Measurements from ENCODE around the gene GALNT2.

Gene GALNT2

DNA sequence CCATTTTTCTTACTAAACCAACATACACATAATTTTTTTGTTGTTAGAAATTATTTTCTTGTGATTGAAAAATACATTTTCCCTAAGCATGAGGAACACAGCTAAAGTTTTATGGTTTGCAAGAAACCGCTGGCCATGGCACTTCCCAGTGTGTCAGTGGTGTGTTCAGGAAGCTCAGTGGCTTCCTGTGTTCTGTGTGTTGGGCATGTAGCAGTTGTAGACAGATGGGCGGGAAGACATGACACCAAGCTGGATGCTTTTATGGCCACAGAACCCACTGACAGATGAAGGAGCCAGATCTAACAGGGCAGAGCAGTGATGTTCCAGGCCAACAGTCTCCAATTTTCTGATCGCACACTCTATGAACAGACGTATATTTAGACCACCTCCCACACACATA, 119.8 kb downstream of the GALNT2 start:
- DNase-seq (ENCODE audit: low read depth) = no peak
- Histone ChIP-seq H3K4me3 (ENCODE audit: low read length) (no peak overlapping the region), H3K9me3 (ENCODE audit: control insufficient read depth, low read length) (no peaks in the 10 kb centered on the region), H3K9ac (ENCODE audit: low read length) (no peak overlapping the region), H3K4me1 (ENCODE audit: control insufficient read depth, insufficient read depth, low read length) (peaks cover 40% of the 10 kb centered on the region), H3K36me3 (ENCODE audit: control insufficient read depth, insufficient read depth, low read length, severe bottlenecking) (peaks cover 17% of the 10 kb centered on the region), H3K27me3 (replicated peaks; ENCODE audit: control insufficient read depth, insufficient read depth, low read length) (no peaks in the 10 kb centered on the region)

DNA sequence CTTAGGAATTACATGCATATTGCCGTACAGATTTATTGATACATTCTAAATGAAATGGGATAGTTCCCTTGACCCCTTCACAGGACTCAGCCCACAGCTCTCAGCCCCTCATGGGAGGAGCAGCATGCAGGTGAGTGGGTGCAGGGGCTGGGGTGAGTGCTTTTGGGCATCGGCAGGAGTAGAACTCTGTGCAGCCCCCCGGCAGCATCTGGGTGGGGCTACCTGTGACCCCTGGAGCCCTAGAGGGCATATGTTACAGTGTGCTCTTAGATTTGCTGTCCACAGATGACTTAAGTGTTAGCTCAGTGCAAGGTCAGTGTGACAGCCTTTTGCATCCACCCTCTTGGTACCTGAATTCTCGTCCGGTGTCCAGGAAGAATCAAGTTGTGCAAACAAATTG, 120.3 kb downstream of the GALNT2 start:
- Histone ChIP-seq H3K4me3 (ENCODE audit: low read length) (no peak overlapping the region), H3K27me3 (replicated peaks; ENCODE audit: control insufficient read depth, insufficient read depth, low read length) (no peaks in the 10 kb centered on the region), H3K4me1 (ENCODE audit: control insufficient read depth, insufficient read depth, low read length) (peaks cover 40% of the 10 kb centered on the region), H3K9ac (ENCODE audit: low read length) (no peak overlapping the region), H3K36me3 (ENCODE audit: control insufficient read depth, insufficient read depth, low read length, severe bottlenecking) (peaks cover 21% of the 10 kb centered on the region), H3K9me3 (ENCODE audit: control insufficient read depth, low read length) (no peaks in the 10 kb centered on the region)
- DNase-seq (ENCODE audit: low read depth) = no peak

- peaks cover 40% of the 10 kb centered on the region for H3K4me1 ChIP-seq (ENCODE audit: control insufficient read depth, insufficient read depth, low read length)
These were observed 121.8 kb downstream of the GALNT2 start for GRCh38 chr1:230188826-230189225.

DNA sequence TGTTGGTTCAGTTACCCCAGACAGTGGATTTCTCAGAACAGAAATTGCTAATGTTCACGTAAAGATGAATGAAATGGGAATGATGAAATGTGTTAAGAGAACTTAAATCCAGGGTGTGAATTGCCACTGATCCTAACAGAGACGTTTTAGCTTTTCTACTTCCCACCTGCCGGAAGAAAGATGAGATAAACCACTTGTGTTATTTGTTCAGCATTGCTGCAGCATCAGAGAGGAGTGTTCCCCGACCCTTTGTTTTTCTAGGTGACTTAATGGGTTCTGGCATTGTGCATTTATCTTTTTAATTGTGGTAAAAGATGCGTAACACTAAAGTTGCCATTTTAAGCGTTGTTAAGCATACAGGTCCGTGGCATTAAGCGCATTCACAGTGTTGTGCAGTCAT, 122.3 kb downstream of the GALNT2 start:
- peaks cover 40% of the 10 kb centered on the region for H3K4me1 ChIP-seq (ENCODE audit: control insufficient read depth, insufficient read depth, low read length)
- H3K9me3 ChIP-seq (ENCODE audit: control insufficient read depth, low read length) = no peaks in the 10 kb centered on the region
- H3K36me3 ChIP-seq (ENCODE audit: control insufficient read depth, insufficient read depth, low read length, severe bottlenecking) = peaks cover 18% of the 10 kb centered on the region
- H3K9ac ChIP-seq (ENCODE audit: low read length) = no peak overlapping the region
- no peak overlapping the region for H3K4me3 ChIP-seq (ENCODE audit: low read length)
- no peak for DNase-seq (ENCODE audit: low read depth)
- H3K27me3 ChIP-seq (replicated peaks; ENCODE audit: control insufficient read depth, insufficient read depth, low read length) = no peaks in the 10 kb centered on the region

More at GRCh38 chr1:230188826-230189225, 121.8 kb downstream of the GALNT2 start:
- Histone ChIP-seq H3K9me3 (ENCODE audit: control insufficient read depth, low read length) (no peaks in the 10 kb centered on the region), H3K9ac (ENCODE audit: low read length) (no peak overlapping the region), H3K27me3 (replicated peaks; ENCODE audit: control insufficient read depth, insufficient read depth, low read length) (no peaks in the 10 kb centered on the region), H3K4me3 (ENCODE audit: low read length) (no peak overlapping the region), H3K36me3 (ENCODE audit: control insufficient read depth, insufficient read depth, low read length, severe bottlenecking) (peaks cover 18% of the 10 kb centered on the region)
- no peak for DNase-seq (ENCODE audit: low read depth)

DNA sequence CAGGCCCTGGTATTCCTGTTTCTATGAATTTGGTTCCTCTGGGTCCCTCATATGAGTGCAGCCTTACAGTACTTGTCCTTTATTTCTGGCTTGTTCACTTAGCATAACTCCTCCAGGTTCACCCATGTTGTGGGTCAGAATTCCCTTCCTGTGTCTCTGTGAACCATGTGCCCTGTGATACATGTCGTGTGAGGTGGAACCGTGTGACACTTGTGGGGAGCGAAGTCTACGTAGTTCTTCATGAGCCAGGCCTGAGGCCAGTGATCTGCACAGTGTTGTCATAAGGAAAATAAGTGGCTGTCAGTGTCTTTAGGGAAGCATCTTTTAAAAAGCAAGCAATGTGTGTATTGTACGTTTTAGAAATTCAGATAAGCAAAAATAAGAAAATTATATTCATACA, 122.8 kb downstream of the GALNT2 start:
- Histone ChIP-seq H3K9me3 (ENCODE audit: control insufficient read depth, low read length) (no peaks in the 10 kb centered on the region), H3K9ac (ENCODE audit: low read length) (no peak overlapping the region), H3K27me3 (replicated peaks; ENCODE audit: control insufficient read depth, insufficient read depth, low read length) (no peaks in the 10 kb centered on the region), H3K4me3 (ENCODE audit: low read length) (no peak overlapping the region), H3K36me3 (ENCODE audit: control insufficient read depth, insufficient read depth, low read length, severe bottlenecking) (peaks cover 23% of the 10 kb centered on the region), H3K4me1 (ENCODE audit: control insufficient read depth, insufficient read depth, low read length) (peaks cover 40% of the 10 kb centered on the region)
- DNase-seq (ENCODE audit: low read depth) = no peak

DNA sequence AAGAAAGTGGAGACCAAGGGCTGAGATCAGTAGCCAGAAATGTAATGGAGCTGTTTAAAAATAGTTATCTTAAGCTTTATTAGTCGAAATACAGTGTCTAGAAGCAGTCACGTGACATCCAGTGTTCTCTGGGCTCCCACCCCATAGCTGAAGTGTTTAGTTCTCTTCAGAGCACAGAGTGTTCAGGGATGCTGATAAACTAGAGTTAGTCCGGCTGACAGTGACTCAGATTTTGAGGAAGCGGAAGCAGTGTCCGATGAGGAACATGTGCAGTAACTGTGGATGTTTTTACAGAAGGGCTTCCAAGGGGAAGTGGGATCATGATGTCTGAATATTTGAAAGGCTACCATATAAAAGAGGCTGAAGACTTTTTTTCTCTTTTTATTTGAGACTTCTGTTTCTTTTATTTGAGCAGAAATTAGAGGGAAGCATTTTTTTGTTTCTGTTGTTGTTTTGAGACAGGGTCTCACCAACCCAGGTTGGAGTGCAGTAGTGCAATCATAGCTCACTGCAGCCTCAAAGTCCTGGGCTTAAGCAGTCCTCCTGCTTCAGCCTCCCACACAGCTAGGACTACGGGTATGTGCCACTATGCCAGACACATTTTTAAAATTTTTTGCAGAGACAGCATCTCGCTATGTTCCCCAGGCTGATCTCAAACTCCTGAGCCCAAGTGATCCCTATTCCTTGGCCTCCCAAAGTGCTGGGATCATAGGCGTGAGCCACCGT, 124.2 kb downstream of the GALNT2 start:
- no peak for DNase-seq (ENCODE audit: low read depth)
- Histone ChIP-seq H3K9ac (ENCODE audit: low read length) (no peak overlapping the region), H3K4me1 (ENCODE audit: control insufficient read depth, insufficient read depth, low read length) (peaks cover 27% of the 10 kb centered on the region), H3K36me3 (ENCODE audit: control insufficient read depth, insufficient read depth, low read length, severe bottlenecking) (peaks cover 28% of the 10 kb centered on the region), H3K27me3 (replicated peaks; ENCODE audit: control insufficient read depth, insufficient read depth, low read length) (no peaks in the 10 kb centered on the region), H3K9me3 (ENCODE audit: control insufficient read depth, low read length) (no peaks in the 10 kb centered on the region), H3K4me3 (ENCODE audit: low read length) (no peak overlapping the region)

DNA sequence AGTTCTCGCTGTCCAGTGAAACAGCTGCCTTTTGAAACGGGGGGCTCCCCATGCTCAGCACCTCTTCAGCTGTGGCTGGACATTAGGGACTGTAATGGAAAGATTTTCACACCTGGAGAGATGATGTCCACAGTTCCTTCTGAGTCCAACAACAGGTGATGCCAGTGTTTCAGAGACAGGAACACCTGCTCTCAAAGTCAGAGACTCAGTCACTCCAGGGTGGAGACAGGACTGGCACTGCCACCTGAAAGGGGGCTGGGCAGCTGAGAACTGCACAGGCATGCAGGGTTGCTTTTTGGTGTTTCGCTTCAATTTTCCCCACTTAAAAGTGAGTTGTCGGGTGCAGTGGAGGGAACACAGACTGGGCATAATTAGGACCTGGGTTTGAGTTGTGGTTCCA, 124.8 kb downstream of the GALNT2 start:
- Histone ChIP-seq H3K9me3 (ENCODE audit: control insufficient read depth, low read length) (no peaks in the 10 kb centered on the region), H3K27me3 (replicated peaks; ENCODE audit: control insufficient read depth, insufficient read depth, low read length) (no peaks in the 10 kb centered on the region), H3K9ac (ENCODE audit: low read length) (no peak overlapping the region), H3K4me1 (ENCODE audit: control insufficient read depth, insufficient read depth, low read length) (peaks cover 21% of the 10 kb centered on the region), H3K4me3 (ENCODE audit: low read length) (no peak overlapping the region), H3K36me3 (ENCODE audit: control insufficient read depth, insufficient read depth, low read length, severe bottlenecking) (peaks cover 24% of the 10 kb centered on the region)
- no peak for DNase-seq (ENCODE audit: low read depth)

DNA sequence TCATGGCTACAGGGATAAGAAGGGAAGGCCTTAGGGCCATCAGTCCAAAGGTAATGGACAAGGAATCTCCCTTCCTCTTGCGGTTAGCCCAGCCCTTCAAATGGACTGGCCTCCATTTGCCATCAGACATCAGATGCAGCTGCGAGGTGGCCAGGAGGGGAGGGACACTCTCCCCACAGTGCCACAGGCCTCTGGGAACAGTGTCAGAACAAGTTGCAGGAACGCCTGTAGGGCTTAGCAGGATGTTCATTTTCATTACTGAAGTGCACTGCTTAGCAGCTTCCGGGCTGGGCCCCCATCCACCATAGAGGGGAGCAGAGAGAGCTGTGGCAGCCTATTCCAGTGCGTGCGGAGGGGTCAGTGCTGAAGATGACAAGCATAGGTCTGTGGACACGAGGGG, 127.5 kb downstream of the GALNT2 start:
- no peak for DNase-seq (ENCODE audit: low read depth)
- peaks cover 17% of the 10 kb centered on the region for H3K36me3 ChIP-seq (ENCODE audit: control insufficient read depth, insufficient read depth, low read length, severe bottlenecking)
- H3K27me3 ChIP-seq (replicated peaks; ENCODE audit: control insufficient read depth, insufficient read depth, low read length) = no peaks in the 10 kb centered on the region
- no peaks in the 10 kb centered on the region for H3K9me3 ChIP-seq (ENCODE audit: control insufficient read depth, low read length)
- peaks cover 14% of the 10 kb centered on the region for H3K4me1 ChIP-seq (ENCODE audit: control insufficient read depth, insufficient read depth, low read length)
- no peak overlapping the region for H3K4me3 ChIP-seq (ENCODE audit: low read length)
- H3K9ac ChIP-seq (ENCODE audit: low read length) = no peak overlapping the region

DNA sequence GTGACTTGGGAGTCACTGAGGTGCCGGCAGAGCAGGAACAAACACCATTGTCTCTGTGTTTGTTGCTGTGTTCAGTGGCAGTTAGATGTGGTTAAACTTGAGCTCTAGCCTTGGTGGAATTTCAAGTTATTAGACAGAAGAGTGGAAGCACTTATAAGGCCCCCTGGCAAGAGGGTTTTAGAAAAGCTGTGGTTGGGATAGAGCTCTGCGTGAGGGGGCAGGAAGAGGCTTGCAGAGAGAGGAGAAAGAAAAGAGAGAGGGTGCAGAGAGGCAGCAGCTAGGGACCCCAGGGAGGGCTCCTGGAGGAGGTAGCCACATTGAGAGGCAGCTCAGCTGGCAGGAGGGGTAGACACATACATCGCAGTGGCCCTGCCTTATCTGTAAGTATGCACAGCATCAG, 128.2 kb downstream of the GALNT2 start:
- Histone ChIP-seq H3K4me3 (ENCODE audit: low read length) (no peak overlapping the region), H3K9ac (ENCODE audit: low read length) (no peak overlapping the region), H3K27me3 (replicated peaks; ENCODE audit: control insufficient read depth, insufficient read depth, low read length) (no peaks in the 10 kb centered on the region), H3K36me3 (ENCODE audit: control insufficient read depth, insufficient read depth, low read length, severe bottlenecking) (peaks cover 17% of the 10 kb centered on the region), H3K9me3 (ENCODE audit: control insufficient read depth, low read length) (no peaks in the 10 kb centered on the region), H3K4me1 (ENCODE audit: control insufficient read depth, insufficient read depth, low read length) (peaks cover 14% of the 10 kb centered on the region)
- DNase-seq (ENCODE audit: low read depth) = no peak

DNA sequence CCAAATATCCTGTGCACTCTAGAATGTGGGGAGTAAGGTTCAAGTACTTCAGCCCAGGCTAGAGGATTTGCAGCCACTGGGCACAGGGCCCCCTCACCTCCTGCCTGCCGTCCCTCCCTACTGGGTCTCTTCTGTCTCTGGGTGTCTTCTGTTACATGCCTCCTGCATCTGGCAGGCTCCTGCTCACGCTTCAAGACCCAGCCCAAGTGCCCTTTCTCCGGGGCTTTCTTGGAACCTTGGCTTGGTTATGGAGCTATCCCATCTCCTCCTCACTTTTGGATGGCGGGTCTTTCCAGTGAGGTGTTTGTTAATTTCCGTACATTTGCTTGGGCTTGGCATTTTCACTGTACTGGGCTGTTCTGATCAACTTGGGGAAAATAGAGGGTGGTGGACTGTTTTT, 129.0 kb downstream of the GALNT2 start:
- H3K9ac ChIP-seq (ENCODE audit: low read length) = no peak overlapping the region
- peaks cover 7% of the 10 kb centered on the region for H3K4me1 ChIP-seq (ENCODE audit: control insufficient read depth, insufficient read depth, low read length)
- H3K9me3 ChIP-seq (ENCODE audit: control insufficient read depth, low read length) = no peaks in the 10 kb centered on the region
- no peak overlapping the region for H3K4me3 ChIP-seq (ENCODE audit: low read length)
- no peaks in the 10 kb centered on the region for H3K27me3 ChIP-seq (replicated peaks; ENCODE audit: control insufficient read depth, insufficient read depth, low read length)
- H3K36me3 ChIP-seq (ENCODE audit: control insufficient read depth, insufficient read depth, low read length, severe bottlenecking) = peaks cover 17% of the 10 kb centered on the region
- DNase-seq (ENCODE audit: low read depth) = no peak

GRCh38 chr1:230197644-230198567, 130.9 kb downstream of the GALNT2 start:
- no peak for DNase-seq (ENCODE audit: low read depth)
- H3K9ac ChIP-seq (ENCODE audit: low read length) = no peak overlapping the region

More at GRCh38 chr1:230197644-230198567, 130.9 kb downstream of the GALNT2 start:
- Histone ChIP-seq H3K27me3 (replicated peaks; ENCODE audit: control insufficient read depth, insufficient read depth, low read length) (no peaks in the 10 kb centered on the region), H3K4me3 (ENCODE audit: low read length) (no peak overlapping the region), H3K9me3 (ENCODE audit: control insufficient read depth, low read length) (no peaks in the 10 kb centered on the region), H3K36me3 (ENCODE audit: control insufficient read depth, insufficient read depth, low read length, severe bottlenecking) (peaks cover 19% of the 10 kb centered on the region), H3K4me1 (ENCODE audit: control insufficient read depth, insufficient read depth, low read length) (no peaks in the 10 kb centered on the region)
